ENCODE results near the gene RAPH1. TPM values are rescaled to one million over a fixed set of nuclear protein-coding genes. Genes with fewer than 3 reads are reported as not detected.
"Not testable (repeated sequence)": the region's sequence is repeated elsewhere in the genome, so short reads cannot be mapped to it uniquely, and the experiment has no call there.

Gene RAPH1
- total and polyA plus RNA-seq, 2 experiments from 2014 or later: 38.8 to 83.9 TPM

GRCh38 chr2:203379156-203379555, 155.9 kb downstream of the RAPH1 start:
- Histone ChIP-seq H3K9me2 (ENCODE audit: insufficient read depth) (no peaks in the 10 kb centered on the region), H3K9me3 (ENCODE audit: low read depth) (no peaks in the 10 kb centered on the region), H3F3A (ENCODE audit: insufficient read depth) (peaks cover 12% of the 10 kb centered on the region; the same call in 1 of the 2 replicates), H3K36me3 (ENCODE audit: low read depth) (0 out of 2 replicates have a peak, but pooled peaks cover 5% of the 10 kb centered on the region), H3K4me1 (ENCODE audit: insufficient read depth) (no peaks in the 10 kb centered on the region), H3K27ac (no peak overlapping the region), H3K79me2 (ENCODE audit: insufficient read depth) (peaks cover 79% of the 10 kb centered on the region), H2AFZ (no peak overlapping the region), H3K27me3 (replicated peaks; ENCODE audit: insufficient read depth) (no peaks in the 10 kb centered on the region), H3K4me2 (ENCODE audit: unreplicated experiment) (no peak overlapping the region), H3K4me3 (no peak overlapping the region), H4K20me1 (ENCODE audit: insufficient read depth) (no peaks in the 10 kb centered on the region), H3K9ac (no peak overlapping the region)
- DNase-seq: no peak
- TF ChIP-seq EZH2phosphoT487 (IDR thresholded peaks at IDR 0.05; ENCODE audit: insufficient read depth, low read depth) (no peak), EZH2 (IDR thresholded peaks at IDR 0.05; ENCODE audit: insufficient read depth, poor library complexity, severe bottlenecking) (no peak)
- 95 to 100% methylated on average over 3 of the region's 3 CpGs for WGBS, 2 experiments (ENCODE audit: low coverage in 1 of 2, low lambda C conversion rate in 2 of 2, missing lambda C conversion rate in 2 of 2)
- in situ Hi-C loops (cut with MboI): no loop called here

DNA sequence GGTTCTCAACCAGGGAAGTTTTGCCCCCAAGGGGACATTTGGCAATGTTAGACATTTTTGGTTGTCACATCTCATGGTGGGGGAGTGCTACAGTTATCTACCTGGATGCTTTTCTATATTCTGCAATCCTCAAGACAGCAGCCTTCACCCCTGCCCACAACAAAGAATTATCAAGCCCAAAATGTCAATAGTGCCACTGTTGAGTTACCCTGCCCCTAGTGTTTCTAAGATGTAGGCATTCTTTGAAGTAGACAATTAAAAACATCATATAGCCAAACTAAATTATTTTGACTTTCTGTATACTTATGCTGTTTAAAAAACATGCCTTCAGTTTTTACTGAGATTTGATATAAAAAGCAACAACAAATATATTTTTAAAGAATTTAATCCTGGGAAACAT, 158.9 kb downstream of the RAPH1 start:
- Histone ChIP-seq H3K9me3 (ENCODE audit: low read depth) (no peaks in the 10 kb centered on the region), H4K20me1 (ENCODE audit: insufficient read depth) (no peaks in the 10 kb centered on the region), H3F3A (ENCODE audit: insufficient read depth) (0 out of 2 replicates have a peak, but pooled peaks cover 6% of the 10 kb centered on the region), H3K27ac (no peak overlapping the region), H3K9me2 (ENCODE audit: insufficient read depth) (no peaks in the 10 kb centered on the region), H3K4me1 (ENCODE audit: insufficient read depth) (no peaks in the 10 kb centered on the region), H3K4me3 (no peak overlapping the region), H3K9ac (no peak overlapping the region), H3K36me3 (ENCODE audit: low read depth) (peaks cover 5% of the 10 kb centered on the region), H2AFZ (no peak overlapping the region), H3K27me3 (replicated peaks; ENCODE audit: insufficient read depth) (no peaks in the 10 kb centered on the region), H3K4me2 (ENCODE audit: unreplicated experiment) (no peak overlapping the region), H3K79me2 (ENCODE audit: insufficient read depth) (peaks cover 75% of the 10 kb centered on the region)
- DNase-seq: no peak
- TF ChIP-seq EZH2phosphoT487 (IDR thresholded peaks at IDR 0.05; ENCODE audit: insufficient read depth, low read depth) (no peak), EZH2 (IDR thresholded peaks at IDR 0.05; ENCODE audit: insufficient read depth, poor library complexity, severe bottlenecking) (no peak)
- in situ Hi-C loops (cut with MboI): no loop called here

- 92 to 95% methylated on average over 2 to 27 of the region's 31 CpGs for WGBS, 2 experiments (ENCODE audit: low coverage in 1 of 2, low lambda C conversion rate in 2 of 2, missing lambda C conversion rate in 2 of 2)
- in situ Hi-C loops (cut with MboI); H3K4me1 ChIP-seq (ENCODE audit: insufficient read depth); H3K4me2 ChIP-seq (ENCODE audit: unreplicated experiment); H3K27ac ChIP-seq; H3F3A ChIP-seq (ENCODE audit: insufficient read depth); H3K27me3 ChIP-seq (replicated peaks; ENCODE audit: insufficient read depth); H3K4me3 ChIP-seq; H3K9ac ChIP-seq; H4K20me1 ChIP-seq (ENCODE audit: insufficient read depth); H2AFZ ChIP-seq; H3K9me2 ChIP-seq (ENCODE audit: insufficient read depth); H3K9me3 ChIP-seq (ENCODE audit: low read depth); DNase-seq: not testable (repeated sequence)
- H3K36me3 ChIP-seq (ENCODE audit: low read depth): peaks cover 10% of the 10 kb centered on the region
- H3K79me2 ChIP-seq (ENCODE audit: insufficient read depth): peaks cover 77% of the 10 kb centered on the region
Measured at GRCh38 chr2:203372706-203373105, 162.4 kb downstream of the RAPH1 start.

DNA sequence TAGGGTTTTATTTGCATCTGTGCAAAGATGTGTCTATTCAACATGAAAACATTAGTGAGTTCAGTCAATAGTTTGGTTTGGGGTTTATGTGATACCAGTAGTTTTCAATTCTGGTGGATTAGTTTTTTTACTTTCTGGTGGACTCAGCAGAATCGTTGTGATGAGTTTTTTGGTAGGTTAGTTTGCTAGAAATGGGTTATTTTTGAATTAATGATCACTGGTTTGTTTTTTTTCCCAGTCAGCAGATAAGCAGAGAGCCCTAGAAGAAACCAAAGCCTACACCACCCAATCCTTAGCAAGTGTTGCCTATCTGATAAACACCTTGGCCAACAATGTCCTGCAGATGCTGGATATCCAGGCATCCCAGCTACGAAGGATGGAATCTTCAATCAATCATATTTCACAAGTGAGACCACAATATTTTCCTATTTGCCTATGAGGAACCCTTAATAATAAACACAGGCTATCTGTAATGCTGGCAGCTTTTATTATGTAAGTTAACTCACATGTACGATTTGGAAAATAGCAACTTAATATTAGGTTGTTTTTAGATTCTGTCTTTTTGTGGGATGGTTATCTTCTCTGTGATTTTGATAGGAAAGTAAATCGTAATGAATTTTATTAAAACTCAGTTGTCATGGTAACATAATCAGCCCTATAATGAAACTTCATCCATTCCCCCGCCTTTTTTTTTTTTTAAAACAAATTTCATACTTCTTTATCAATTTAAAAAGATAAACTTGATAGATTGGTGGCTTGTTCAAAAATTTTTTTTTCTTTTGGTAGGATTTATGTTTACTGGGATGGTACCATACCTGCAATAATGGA, 168.2 kb downstream of the RAPH1 start:
- no peak for TF ChIP-seq EZH2phosphoT487 (IDR thresholded peaks at IDR 0.05; ENCODE audit: insufficient read depth, low read depth)
- Histone ChIP-seq H3K9me3 (ENCODE audit: low read depth) (no peaks in the 10 kb centered on the region), H3K27me3 (replicated peaks; ENCODE audit: insufficient read depth) (no peaks in the 10 kb centered on the region), H3K4me2 (ENCODE audit: unreplicated experiment) (no peak overlapping the region), H4K20me1 (ENCODE audit: insufficient read depth) (0 out of 2 replicates have a peak, but pooled peaks cover 5% of the 10 kb centered on the region), H3F3A (ENCODE audit: insufficient read depth) (0 out of 2 replicates have a peak, but pooled peaks cover 1% of the 10 kb centered on the region), H3K4me1 (ENCODE audit: insufficient read depth) (0 out of 2 replicates have a peak, but pooled peaks cover 4% of the 10 kb centered on the region), H3K9ac (no peak overlapping the region), H3K27ac (no peak overlapping the region), H3K79me2 (ENCODE audit: insufficient read depth) (peaks cover 95% of the 10 kb centered on the region), H3K4me3 (no peak overlapping the region), H3K36me3 (ENCODE audit: low read depth) (peaks cover 13% of the 10 kb centered on the region), H3K9me2 (ENCODE audit: insufficient read depth) (no peaks in the 10 kb centered on the region), H2AFZ (no peak overlapping the region)
- in situ Hi-C loops (cut with MboI): no loop called here
- 97 to 98% methylated on average over 5 of the region's 5 CpGs for WGBS, 2 experiments (ENCODE audit: low coverage in 1 of 2, low lambda C conversion rate in 2 of 2, missing lambda C conversion rate in 2 of 2)
- no peak for DNase-seq

Measured in GM23248 (cell line).